ENCODE results near the gene ASMT. TPM values are rescaled to one million over a fixed set of nuclear protein-coding genes. Genes with fewer than 3 reads are reported as not detected.

ASMT gene
- polyA plus RNA-seq, 1 donor from 2014 or later: 1.8 TPM

DNA sequence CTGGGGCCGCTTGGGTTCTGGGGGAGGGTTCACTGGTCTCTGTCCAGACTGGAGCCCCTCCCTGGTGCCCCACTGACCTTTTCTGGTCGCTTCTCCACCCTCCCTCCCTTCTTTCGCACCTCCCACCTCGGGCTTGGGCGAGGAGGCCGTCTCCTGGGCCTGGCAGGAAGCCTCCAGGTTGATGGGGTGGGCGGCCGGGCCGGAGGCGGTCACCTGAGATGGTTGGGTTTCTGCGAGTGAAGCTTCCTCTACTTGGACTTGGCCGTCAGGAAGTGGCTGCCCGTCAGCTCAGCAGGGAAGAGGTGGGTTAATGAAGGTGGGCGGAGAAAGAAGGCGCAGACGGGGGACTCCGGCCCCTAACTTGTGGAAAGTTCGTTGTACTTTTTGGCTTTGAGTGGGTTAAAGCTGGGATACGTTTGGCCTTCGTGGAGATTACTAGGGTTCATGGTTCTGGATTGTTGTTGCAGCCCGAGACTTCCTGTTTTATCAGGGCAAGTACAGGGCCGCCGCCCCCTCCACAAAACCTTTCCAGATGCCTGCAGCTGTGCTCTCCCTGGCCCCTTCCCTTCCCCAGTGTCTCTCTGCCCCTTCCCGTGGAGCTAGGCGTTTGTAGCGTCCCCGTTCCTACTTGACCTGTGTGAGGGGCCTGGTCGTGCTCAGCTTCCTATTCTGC lies 22.3 kb upstream of the ASMT start:
- Mint-ChIP-seq H3K4me1 (peaks cover 13 to 20% (median 14%) of the 10 kb centered on the region in 3 donors), H3K27ac (peak overlapping the region; percentile 67 to 97 (median 96)), H3K36me3 (peaks cover 2% of the 10 kb centered on the region), H3K9me3 (no peaks in the 10 kb centered on the region), H3K4me3 (peak overlapping the region; percentile 88 to 98 (median 96)), H3K27me3 (no peaks in the 10 kb centered on the region)

DNA sequence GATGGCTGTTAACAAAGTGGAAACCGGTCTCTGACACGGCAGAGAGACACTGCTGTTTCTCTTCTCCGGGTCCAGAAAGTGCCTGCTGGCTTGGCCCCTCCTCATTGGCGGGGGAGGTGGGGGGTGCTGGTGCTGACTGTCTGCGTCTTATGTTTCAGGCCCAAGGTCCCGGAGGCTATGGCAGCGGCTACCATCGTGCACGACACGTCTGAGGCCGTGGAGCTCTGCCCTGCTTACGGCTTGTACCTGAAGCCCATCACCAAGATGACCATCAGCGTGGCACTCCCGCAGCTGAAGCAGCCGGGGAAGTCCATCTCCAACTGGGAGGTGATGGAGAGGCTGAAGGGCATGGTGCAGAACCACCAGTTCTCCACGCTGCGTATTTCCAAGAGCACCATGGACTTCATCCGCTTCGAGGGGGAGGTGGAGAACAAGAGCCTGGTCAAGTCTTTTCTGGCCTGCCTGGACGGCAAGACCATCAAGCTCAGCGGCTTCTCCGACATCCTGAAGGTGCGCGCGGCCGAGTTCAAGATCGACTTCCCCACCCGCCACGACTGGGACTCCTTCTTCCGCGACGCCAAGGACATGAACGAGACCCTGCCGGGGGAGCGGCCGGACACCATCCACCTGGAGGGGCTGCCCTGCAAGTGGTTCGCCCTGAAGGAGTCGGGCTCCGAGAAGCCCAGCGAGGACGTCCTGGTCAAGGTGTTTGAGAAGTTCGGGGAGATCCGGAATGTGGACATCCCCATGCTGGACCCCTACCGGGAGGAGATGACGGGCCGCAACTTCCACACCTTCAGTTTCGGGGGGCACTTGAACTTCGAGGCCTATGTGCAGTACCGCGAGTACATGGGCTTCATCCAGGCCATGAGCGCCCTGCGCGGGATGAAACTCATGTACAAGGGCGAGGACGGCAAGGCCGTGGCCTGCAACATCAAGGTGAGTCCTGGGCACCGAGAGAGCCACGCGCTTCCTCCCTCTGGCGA lies 21.3 kb upstream of the ASMT start:
- Mint-ChIP-seq H3K9me3 (no peaks in the 10 kb centered on the region), H3K4me3 (peak overlapping the region; percentile 32 to 98 (median 91)), H3K36me3 (peaks cover 2% of the 10 kb centered on the region), H3K27me3 (no peaks in the 10 kb centered on the region), H3K27ac (peak overlapping the region; percentile 67 to 97 (median 96)), H3K4me1 (peaks cover 14 to 20% (median 14%) of the 10 kb centered on the region in 3 donors)

DNA sequence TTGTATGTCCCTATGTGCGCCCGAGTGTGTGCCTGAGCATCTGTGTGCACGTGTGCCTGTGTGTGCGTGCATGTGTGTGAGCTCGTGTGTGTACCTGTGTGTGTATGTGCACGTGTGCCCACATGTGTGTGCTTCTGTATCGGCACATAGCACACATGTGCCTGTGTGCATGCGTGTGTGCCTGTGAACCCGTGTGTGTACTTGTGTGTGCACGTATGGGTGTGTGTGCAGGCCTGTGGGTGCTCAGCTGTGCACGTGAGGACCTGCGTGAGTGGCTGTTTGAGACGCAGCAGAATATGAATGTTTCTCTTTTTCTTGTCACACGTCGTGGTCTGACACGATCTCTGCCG lies 19.2 kb upstream of the ASMT start:
- Mint-ChIP-seq H3K9me3 (no peaks in the 10 kb centered on the region), H3K36me3 (peaks cover 2% of the 10 kb centered on the region), H3K4me1 (peaks cover 7 to 16% (median 7%) of the 10 kb centered on the region in 3 donors), H3K4me3 (peak overlapping the region in 2 of 4 donors; percentile 60 to 65), H3K27me3 (no peaks in the 10 kb centered on the region), H3K27ac (peak overlapping the region in 1 of 3 donors; percentile 68)

DNA sequence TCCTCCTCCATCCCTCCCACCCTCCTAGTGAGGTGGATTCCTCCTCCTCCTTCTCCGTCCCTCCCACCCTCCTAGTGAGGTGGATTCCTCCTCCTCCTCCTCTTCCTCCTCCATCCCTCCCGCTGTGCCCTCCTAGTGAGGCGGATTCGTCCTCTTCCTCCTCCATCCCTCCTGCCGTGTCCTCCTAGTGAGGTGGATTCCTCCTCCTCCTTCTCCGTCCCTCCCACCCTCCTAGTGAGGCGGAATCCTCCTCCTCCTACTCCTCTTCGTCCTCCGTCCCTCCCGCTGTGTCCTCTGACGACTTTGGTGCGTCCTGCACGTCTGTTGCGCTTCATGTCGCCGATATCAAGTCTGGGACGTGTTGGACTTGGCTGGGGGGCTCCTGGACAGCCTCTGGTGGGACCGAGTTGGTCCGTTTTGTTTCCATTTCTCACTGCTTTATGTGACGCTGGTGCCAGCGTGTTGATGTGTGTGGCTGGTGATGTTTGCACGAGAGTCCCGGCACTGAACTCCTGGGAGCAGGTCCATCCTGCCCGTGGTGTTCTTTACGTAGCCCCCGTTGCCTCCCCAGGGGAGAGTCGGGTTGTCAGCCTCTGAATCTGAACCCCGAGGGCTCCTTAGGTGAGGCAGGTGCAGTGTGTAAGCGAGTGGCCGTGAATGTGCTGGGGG lies 18.0 kb upstream of the ASMT start:
- peaks cover 5% of the 10 kb centered on the region for H3K36me3 Mint-ChIP-seq
- H3K9me3 Mint-ChIP-seq: no peaks in the 10 kb centered on the region
- no peaks in the 10 kb centered on the region for H3K27me3 Mint-ChIP-seq
- peaks cover 7 to 16% (median 7%) of the 10 kb centered on the region in 3 donors for H3K4me1 Mint-ChIP-seq
- peak overlapping the region in 1 of 4 donors; percentile 12 for H3K4me3 Mint-ChIP-seq
- H3K27ac Mint-ChIP-seq: no peak overlapping the region

DNA sequence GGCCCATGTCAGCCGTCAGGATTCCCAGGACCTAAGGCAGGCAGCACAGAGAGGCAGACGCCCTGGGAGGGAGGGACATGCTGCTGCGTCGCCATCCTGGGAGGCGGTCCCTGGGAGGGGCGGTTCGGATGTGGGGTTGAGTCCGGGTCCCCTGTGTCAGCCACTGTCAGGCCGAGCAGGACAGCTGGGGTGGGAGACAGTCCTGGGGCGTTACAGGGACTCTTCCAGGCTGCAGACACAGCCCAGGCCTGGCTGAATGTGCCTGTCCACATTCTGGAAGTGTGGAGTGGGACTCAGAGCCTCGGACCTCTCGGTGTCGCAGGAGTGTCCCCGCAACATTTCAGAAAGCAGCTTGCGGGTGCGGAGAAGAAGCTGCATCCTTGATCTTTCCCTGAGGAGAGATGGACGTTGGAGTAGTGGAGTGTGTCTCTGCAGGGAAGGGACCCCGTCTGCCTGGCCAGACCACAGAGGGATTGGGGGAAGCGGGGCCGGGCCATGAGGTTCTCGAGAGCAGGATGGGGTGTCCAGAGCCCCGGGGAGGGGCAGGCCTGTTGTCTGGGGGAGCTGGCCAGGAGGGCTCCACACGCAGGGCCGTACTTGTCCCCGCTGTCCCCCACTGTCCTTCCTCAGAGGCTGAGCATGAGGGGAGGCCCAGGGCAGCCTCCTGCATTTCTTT lies 17.4 kb upstream of the ASMT start:
- H3K9me3 Mint-ChIP-seq: no peaks in the 10 kb centered on the region
- H3K36me3 Mint-ChIP-seq: peaks cover 11% of the 10 kb centered on the region
- H3K4me1 Mint-ChIP-seq: peaks cover 7 to 15% (median 7%) of the 10 kb centered on the region in 3 donors
- no peak overlapping the region for H3K27ac Mint-ChIP-seq
- H3K4me3 Mint-ChIP-seq: peak overlapping the region in 1 of 4 donors; percentile 32
- H3K27me3 Mint-ChIP-seq: no peaks in the 10 kb centered on the region

DNA sequence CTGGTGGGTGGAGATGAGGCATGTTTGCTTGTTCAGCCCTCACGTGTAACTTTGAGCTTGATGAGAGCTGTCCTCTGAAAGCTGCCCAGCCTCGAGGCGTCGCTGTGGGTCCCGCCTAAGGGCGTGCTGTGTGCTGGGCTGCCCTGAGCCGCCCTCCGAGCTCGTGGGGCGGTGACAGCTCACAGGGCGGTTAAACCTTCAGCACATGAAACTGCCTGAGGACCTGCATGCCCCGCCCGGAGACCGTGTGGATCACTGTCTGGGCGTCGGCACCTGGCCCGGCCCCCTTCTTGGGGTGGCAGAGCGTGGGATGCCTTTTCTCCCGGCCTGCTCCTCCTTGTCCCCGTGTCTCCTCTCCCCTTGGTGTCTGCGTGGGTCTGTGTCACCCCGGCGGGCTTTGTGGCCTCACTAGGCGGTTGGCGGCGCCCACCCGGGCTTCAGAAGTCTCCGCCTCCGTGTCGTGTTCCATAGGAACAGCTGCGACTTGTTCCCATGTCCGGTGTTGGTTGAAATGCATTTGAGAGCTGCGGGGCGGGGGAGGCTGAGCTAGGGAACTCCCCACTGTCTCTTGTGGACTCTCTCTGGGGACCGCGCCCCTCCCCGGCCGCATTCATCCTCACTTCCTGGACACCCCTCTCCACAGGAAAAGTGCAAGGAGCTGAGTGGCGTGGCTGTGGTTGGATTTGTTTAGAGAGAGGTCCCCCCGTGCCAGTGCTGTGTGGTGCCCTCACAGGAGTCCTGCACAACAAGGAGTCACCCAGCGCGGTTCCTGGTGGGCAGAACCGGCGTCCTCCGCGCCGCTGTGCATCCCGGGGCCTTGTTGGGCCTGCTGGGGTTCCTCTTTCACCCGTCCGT lies 16.6 kb upstream of the ASMT start:
- Mint-ChIP-seq H3K27ac (peak overlapping the region in 1 of 3 donors; percentile 68), H3K9me3 (no peaks in the 10 kb centered on the region), H3K36me3 (peaks cover 11% of the 10 kb centered on the region), H3K27me3 (no peaks in the 10 kb centered on the region), H3K4me1 (peaks cover 0 to 8% (median 1%) of the 10 kb centered on the region in 3 donors), H3K4me3 (peak overlapping the region in 1 of 4 donors; percentile 32)

DNA sequence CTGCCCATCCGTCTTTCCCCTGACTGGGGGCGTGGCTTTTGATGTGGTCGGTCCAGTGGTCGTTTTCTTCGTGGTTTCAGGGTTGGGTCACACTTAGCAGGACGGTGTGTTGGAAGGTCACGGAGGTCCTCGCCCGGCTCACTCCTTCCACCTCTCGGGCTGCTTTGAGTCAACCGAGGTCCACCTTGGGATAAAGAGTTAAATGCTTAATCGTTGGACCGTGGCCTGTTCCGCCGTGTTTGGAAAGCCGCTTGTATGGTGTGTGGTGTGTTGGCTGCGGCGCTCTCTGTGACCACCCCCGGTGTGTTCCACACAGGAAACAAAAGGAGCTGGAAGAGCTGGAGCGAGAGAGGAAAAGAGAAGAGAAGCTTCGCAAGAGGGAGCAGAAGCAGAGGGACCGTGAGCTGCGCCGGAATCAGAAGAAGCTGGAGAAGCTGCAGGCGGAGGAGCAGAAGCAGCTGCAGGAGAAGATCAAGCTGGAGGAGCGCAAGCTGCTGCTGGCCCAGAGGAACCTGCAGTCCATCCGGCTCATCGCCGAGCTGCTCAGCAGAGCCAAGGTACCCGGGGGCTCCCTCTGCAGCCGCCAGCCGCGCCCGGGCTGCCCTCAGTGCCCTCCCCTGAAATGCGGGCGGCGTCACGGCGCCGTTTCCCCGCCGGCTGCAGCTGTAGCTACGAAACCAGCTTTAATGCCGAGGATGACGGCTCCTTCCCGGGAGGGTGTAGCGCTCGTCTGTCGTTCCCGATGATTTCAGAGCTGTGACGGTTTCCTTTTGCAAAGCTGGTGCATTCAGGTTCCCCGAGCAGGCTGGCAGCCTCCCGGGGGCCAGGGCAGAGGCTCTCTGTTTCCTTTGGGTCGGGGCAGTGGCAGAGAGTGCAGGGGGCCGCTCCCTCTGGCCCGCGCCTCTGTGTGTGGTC lies 15.7 kb upstream of the ASMT start:
- Mint-ChIP-seq H3K27ac (no peak overlapping the region), H3K4me1 (peaks cover 0 to 7% (median 1%) of the 10 kb centered on the region in 3 donors), H3K4me3 (peak overlapping the region in 2 of 4 donors; percentile 32 to 84), H3K9me3 (no peaks in the 10 kb centered on the region), H3K27me3 (no peaks in the 10 kb centered on the region), H3K36me3 (peaks cover 11% of the 10 kb centered on the region)

DNA sequence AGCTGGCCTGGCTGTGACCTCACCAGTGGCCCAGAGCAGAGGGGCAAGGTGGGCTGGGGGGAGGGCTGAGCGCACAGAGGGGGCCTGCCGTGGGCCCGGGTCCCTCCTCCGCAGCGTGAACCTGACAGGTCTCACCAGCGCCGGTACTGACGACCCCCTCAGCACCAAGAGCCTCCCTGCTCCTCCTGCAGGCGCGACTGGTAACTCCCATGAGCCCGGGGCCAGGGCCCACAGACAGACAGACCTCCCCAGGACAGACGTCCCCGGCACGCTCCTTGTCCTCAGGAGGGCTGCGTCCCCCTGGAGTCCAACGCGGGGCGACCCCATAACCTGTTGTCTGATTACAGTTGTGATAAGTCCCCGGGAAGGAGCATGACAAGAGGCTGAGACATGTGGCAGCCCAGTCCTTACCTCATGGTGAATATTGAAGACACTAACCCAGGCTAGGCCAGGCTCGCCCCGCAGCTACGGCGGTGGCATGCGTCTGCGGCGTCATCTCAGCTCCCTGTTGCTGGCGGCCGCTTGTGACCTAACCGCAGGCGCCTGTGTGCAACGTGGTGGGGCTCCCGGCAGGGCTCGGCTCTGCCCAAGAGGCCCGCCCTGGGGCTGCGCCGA lies 15.0 kb upstream of the ASMT start:
- H3K4me3 Mint-ChIP-seq: no peak overlapping the region
- H3K36me3 Mint-ChIP-seq: peaks cover 13% of the 10 kb centered on the region
- H3K27ac Mint-ChIP-seq: no peak overlapping the region
- H3K27me3 Mint-ChIP-seq: no peaks in the 10 kb centered on the region
- H3K4me1 Mint-ChIP-seq: peaks cover 0 to 8% (median 1%) of the 10 kb centered on the region in 3 donors
- no peaks in the 10 kb centered on the region for H3K9me3 Mint-ChIP-seq

DNA sequence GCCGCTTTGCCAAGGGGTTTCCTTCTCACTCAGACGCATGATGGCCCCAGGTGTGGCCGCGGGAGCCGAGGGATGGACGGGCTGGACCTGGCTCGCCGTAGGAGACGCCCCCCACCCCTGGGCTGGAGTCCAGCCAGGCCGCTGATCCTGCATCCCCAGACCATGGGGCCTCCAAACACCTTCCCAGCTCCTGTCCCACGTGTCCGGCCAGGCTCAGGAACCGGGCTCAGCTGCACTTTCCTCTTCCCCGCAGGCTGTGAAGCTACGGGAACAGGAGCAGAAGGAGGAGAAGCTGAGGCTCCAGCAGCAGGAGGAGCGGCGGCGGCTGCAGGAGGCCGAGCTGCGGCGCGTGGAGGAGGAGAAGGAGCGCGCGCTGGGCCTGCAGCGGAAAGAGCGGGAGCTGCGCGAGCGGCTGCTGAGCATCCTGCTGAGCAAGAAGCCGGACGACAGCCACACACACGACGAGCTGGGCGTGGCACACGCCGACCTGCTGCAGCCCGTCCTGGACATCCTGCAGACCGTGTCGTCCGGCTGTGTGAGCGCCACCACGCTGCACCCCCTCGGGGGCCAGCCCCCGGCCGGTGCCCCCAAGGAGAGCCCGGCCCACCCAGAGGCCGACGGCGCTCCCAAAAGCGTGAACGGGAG lies 14.3 kb upstream of the ASMT start:
- H3K9me3 Mint-ChIP-seq: no peaks in the 10 kb centered on the region
- peaks cover 15% of the 10 kb centered on the region for H3K36me3 Mint-ChIP-seq
- no peaks in the 10 kb centered on the region for H3K27me3 Mint-ChIP-seq
- peaks cover 0 to 4% (median 3%) of the 10 kb centered on the region in 3 donors for H3K4me1 Mint-ChIP-seq
- H3K27ac Mint-ChIP-seq: no peak overlapping the region
- H3K4me3 Mint-ChIP-seq: peak overlapping the region in 1 of 4 donors; percentile 37

DNA sequence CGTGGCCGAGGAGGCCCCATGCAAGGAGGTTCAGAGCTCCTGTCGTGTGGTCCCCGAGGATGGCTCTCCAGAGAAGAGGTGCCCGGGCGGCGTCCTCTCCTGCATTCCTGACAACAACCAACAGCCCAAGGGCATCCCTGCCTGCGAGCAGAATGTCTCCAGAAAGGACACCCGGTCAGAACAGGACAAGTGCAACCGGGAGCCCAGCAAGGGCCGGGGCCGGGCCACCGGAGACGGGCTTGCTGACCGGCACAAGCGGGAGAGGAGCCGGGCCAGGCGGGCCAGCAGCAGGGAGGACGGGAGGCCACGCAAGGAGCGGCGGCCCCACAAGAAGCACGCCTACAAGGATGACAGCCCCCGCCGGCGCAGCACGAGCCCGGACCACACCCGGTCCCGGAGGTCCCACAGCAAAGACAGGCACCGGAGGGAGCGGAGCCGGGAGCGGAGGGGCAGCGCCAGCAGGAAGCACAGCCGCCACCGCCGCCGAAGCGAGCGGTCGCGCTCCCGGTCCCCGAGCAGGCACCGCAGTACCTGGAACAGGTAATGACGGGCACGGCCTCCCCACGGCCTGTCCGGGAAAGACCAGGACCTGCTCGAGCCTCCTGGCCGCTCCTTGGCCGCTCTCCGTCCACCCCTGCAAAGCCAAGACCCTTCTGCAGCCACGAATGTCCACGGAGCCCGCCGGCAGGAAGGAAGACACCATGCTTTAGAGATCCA lies 13.7 kb upstream of the ASMT start:
- Mint-ChIP-seq H3K4me1 (peaks cover 0 to 4% (median 3%) of the 10 kb centered on the region in 3 donors), H3K9me3 (no peaks in the 10 kb centered on the region), H3K36me3 (peaks cover 16% of the 10 kb centered on the region), H3K4me3 (no peak overlapping the region), H3K27ac (no peak overlapping the region), H3K27me3 (no peaks in the 10 kb centered on the region)

DNA sequence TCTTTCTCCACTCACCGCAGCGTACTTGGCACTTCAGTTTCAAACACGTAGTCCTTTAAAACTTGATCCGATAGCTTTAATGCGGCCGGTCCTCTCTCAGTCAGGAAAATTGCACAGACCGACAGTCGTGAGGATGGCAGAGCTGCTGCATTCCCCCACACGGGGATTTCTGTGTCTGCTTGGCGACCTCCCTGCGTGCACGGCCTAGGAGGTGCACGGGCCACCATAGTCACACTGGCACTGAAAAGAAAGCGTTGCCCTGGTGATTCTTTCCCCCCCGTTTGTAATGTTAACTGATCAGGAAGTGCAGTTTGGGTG lies 13.1 kb upstream of the ASMT start:
- no peak overlapping the region for H3K27ac Mint-ChIP-seq
- peaks cover 16% of the 10 kb centered on the region for H3K36me3 Mint-ChIP-seq
- H3K9me3 Mint-ChIP-seq: no peaks in the 10 kb centered on the region
- no peak overlapping the region for H3K4me3 Mint-ChIP-seq
- H3K27me3 Mint-ChIP-seq: no peaks in the 10 kb centered on the region
- peaks cover 0 to 4% (median 3%) of the 10 kb centered on the region in 3 donors for H3K4me1 Mint-ChIP-seq

DNA sequence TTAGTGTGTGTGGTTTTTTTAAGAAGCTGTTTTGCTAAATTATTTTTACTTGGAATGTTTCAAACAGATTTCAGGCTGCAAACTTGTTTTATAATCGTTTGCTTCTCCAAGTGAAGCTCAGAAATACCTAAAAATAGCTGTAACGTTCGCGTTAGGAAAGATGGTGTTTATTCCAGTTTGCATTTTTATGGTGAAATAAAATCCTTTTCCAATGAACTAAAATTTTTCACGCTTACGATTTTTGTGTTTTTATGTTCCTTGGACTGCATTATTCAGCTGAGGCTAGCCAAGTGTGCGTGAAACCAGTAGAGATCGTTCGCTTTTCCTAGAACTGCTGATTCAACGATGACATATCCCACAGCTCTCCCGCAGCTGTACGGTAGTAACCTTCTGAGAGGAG lies 12.6 kb upstream of the ASMT start:
- Mint-ChIP-seq H3K36me3 (peaks cover 14% of the 10 kb centered on the region), H3K9me3 (no peaks in the 10 kb centered on the region), H3K27ac (no peak overlapping the region), H3K4me1 (peaks cover 0 to 4% (median 3%) of the 10 kb centered on the region in 3 donors), H3K27me3 (no peaks in the 10 kb centered on the region), H3K4me3 (no peak overlapping the region)

Measured in IgD-negative memory B cell (primary cell).